B cell (primary cell): Measurements from ENCODE around the gene ADGRA3. TPM values are rescaled to one million over a fixed set of nuclear protein-coding genes. Genes with fewer than 3 reads are reported as not detected.

Source experiments
- ATAC-seq: fragments of 200-7000 bp; cut with Tn5 transposase; one replicate; pipeline ENCODE4 v1.10.0; 2021; ENCODE audit warnings: low read depth, mild to moderate bottlenecking, moderate number of reproducible peaks, moderate library complexity
- CTCF ChIA-PET: fragments of 350-600 bp; sonication (Branson Sonifier 250); formaldehyde crosslinking; loops from one replicate; lab custom pipeline; 2021; ENCODE audit warnings: antibody characterized with exemption, inconsistent platforms; lab: Charles Lee
- POLR2A ChIA-PET: fragments of 350-600 bp; sonication (Branson Sonifier 250); formaldehyde crosslinking; loops from one replicate; lab custom pipeline; 2021; ENCODE audit warnings: antibody characterized with exemption; lab: Charles Lee
- DNase-seq: peaks from one replicate; pipeline ENCODE4 v3.0.0; 2013
- H2AFZ ChIP-seq: 2 replicates; pipeline ENCODE4 v1.6.1; 2012; ENCODE audit warnings: mild to moderate bottlenecking, low read depth, low read length; ENCODE audit not compliant: insufficient read depth, poor library complexity, severe bottlenecking
- H3K27ac ChIP-seq, 2 donors: 1 replicate in 1 of 2; 2 replicates in 1 of 2; pipeline ENCODE4 v1.5.1; 2012 to 2013; ENCODE audit warnings: low read length in 2 of 2, mild to moderate bottlenecking in 2 of 2, moderate library complexity in 1 of 2
- H3K27me3 ChIP-seq, 4 experiments: fragments of 200-600 bp in 1 of 4; sonication (generic) in 1 of 4; replicated peaks in 1 of 4; 1 replicate in 2 of 4; 2 replicates in 2 of 4; pipeline versions ENCODE4 v1.6.1 to v1.7.0; 2013 to 2016; ENCODE audit warnings: low read length in 3 of 4, mild to moderate bottlenecking in 2 of 4, mixed read lengths in 1 of 4, moderate library complexity in 1 of 4; ENCODE audit not compliant: insufficient read depth in 4 of 4, control insufficient read depth in 3 of 4; ENCODE audit errors: control extremely low read depth in 1 of 4
- H3K36me3 ChIP-seq, 2 experiments: replicated peaks in 1 of 2; 1 replicate in 1 of 2; 2 replicates in 1 of 2; pipeline versions ENCODE4 v1.6.1 to v1.7.1; 2013; ENCODE audit warnings: low read length in 1 of 2; ENCODE audit not compliant: insufficient read depth in 2 of 2, control insufficient read depth in 1 of 2; ENCODE audit errors: control extremely low read depth in 1 of 2, extremely low read depth in 1 of 2
- H3K4me1 ChIP-seq, 2 donors: fragments of 200-600 bp in 1 of 2; sonication (generic) in 1 of 2; 1 replicate in 1 of 2; 2 replicates in 1 of 2; pipeline versions ENCODE4 v1.5.1 to v1.6.1; 2013 to 2017; ENCODE audit warnings: low read length in 2 of 2; ENCODE audit not compliant: control insufficient read depth in 2 of 2, insufficient read depth in 2 of 2
- H3K4me2 ChIP-seq: replicated peaks from 2 replicates; pipeline ENCODE3; 2012; ENCODE audit warnings: mild to moderate bottlenecking, low read depth, low read length; ENCODE audit not compliant: poor library complexity, severe bottlenecking
- H3K4me3 ChIP-seq, 5 experiments: fragments of 200-600 bp in 1 of 5; sonication (generic) in 1 of 5; 1 replicate in 3 of 5; 2 replicates in 2 of 5; pipeline versions ENCODE4 v1.5.1 to v1.7.0; 2011 to 2016; ENCODE audit warnings: low read length in 4 of 5, mild to moderate bottlenecking in 4 of 5, low read depth in 2 of 5, control low read depth in 1 of 5, moderate library complexity in 1 of 5; ENCODE audit not compliant: insufficient read depth in 1 of 5; ENCODE audit errors: control extremely low read depth in 1 of 5, extremely low read depth in 1 of 5
- H3K79me2 ChIP-seq: fragments of 200-600 bp; sonication (generic); one replicate; pipeline ENCODE4 v1.6.0; 2016; ENCODE audit warnings: low read length; ENCODE audit not compliant: control insufficient read depth, insufficient read depth
- H3K9ac ChIP-seq: fragments of 200-600 bp; sonication (generic); 2 replicates; pipeline ENCODE4 v1.6.1; 2017; ENCODE audit warnings: mild to moderate bottlenecking, low read length, moderate library complexity
- H3K9me3 ChIP-seq, 3 donors: one replicate each; pipeline versions ENCODE4 v1.6.1 to v1.7.1; 2013; ENCODE audit warnings: low read length in 2 of 3; ENCODE audit not compliant: control insufficient read depth in 2 of 3, insufficient read depth in 1 of 3; ENCODE audit errors: control extremely low read depth in 1 of 3
- H4K20me1 ChIP-seq: 2 replicates; pipeline ENCODE4 v1.6.0; 2012; ENCODE audit warnings: mild to moderate bottlenecking, low read length; ENCODE audit not compliant: insufficient read depth, control insufficient read depth, poor library complexity, severe bottlenecking
- H3K27ac Mint-ChIP-seq: one replicate; pipeline ENCODE4 v1.8.0; 2021; ENCODE audit warnings: mixed read lengths
- H3K27me3 Mint-ChIP-seq: one replicate; pipeline ENCODE4 v1.8.0; 2021; ENCODE audit warnings: mixed read lengths
- H3K4me1 Mint-ChIP-seq: one replicate; pipeline ENCODE4 v1.8.0; 2021; ENCODE audit warnings: mixed read lengths
- H3K4me3 Mint-ChIP-seq: one replicate; pipeline ENCODE4 v1.8.0; 2021; ENCODE audit warnings: mixed read lengths
- H3K9me3 Mint-ChIP-seq: one replicate; pipeline ENCODE4 v1.8.0; 2022; ENCODE audit warnings: mixed read lengths; ENCODE audit not compliant: insufficient read depth
- EZH2 ChIP-seq: IDR thresholded peaks from 2 replicates; pipeline ENCODE4 v1.6.1; 2012; ENCODE audit warnings: borderline replicate concordance, low read depth, mild to moderate bottlenecking, moderate library complexity, low read length; ENCODE audit not compliant: insufficient read depth, poor library complexity, severe bottlenecking
- WGBS: methylation state at CpG from one replicate; pipeline ENCODE4 v1.1.5; 2013; ENCODE audit warnings: missing lambda C conversion rate; ENCODE audit not compliant: insufficient coverage; 5-methylcytosine and 5-hydroxymethylcytosine counted together
- intact Hi-C: fragments of 100-400 bp; cut with micrococcal nuclease; formaldehyde crosslinking; loops from one replicate; pipeline ENCODE4 v1.10.0; 2022
- polyA plus RNA-seq: library from polyadenylated mRNA; depleted of rRNA; stranded (reverse); fragments of >200 nt; gene quantifications from 2 replicates; pipeline ENCODE4 v1.2.3, GENCODE V29; 2012
- total RNA-seq, 2 donors: library from RNA; stranded (reverse); fragments of 120-200 nt in 1 of 2; gene quantifications; 1 replicate in 1 of 2; 2 replicates in 1 of 2; pipeline versions ENCODE4 v1.2.3 to v1.2.4, GENCODE V29; 2013 to 2022
- TF ChIP-seq, protein P1 (sequence below): fragments of 200-600 bp; IDR thresholded peaks from one replicate; pipeline ENCODE4 v1.8.0; 2022; ENCODE audit warnings: antibody characterized with exemption, mild to moderate bottlenecking

The ADGRA3 gene
- total and polyA plus RNA-seq, 2 donors (not counting 1 experiment from before 2014, with no cell fraction given): 0.25 TPM; not detected in 1

DNA sequence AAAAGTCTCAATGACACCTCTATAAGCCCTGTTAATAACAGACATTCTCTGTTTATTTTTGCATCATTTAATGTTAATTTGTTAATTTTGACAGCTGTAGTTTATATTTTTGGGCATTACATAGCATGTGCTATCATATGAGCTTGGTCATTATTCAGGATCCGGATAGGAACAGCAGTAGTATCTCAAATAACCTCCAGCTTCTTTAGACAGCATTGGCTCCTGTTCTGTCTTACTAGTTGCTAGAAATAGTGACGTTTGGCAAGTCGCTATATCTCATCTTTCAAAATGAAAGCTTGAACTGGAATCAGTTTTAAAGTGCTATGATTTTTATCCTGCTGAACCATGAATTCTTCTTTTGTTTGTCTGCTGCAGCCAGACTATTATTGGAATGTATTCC lies 9.0 kb upstream of the ADGRA3 start:
- H3K4me3 ChIP-seq: no peak overlapping the region
- H3K4me2 ChIP-seq: no peak overlapping the region
- H3K9me3 ChIP-seq: no peaks in the 10 kb centered on the region
- H3K4me1 Mint-ChIP-seq: no peaks in the 10 kb centered on the region
- ATAC-seq (no peak), DNase-seq (no peak)
- H3K79me2 ChIP-seq: no peaks in the 10 kb centered on the region
- no peak overlapping the region for H2AFZ ChIP-seq
- no peak overlapping the region for H3K9ac ChIP-seq
- ChIA-PET POLR2A (no interaction called here), CTCF (no interaction called here)
- H3K4me1 ChIP-seq: no peaks in the 10 kb centered on the region
- H3K4me3 Mint-ChIP-seq: no peak overlapping the region
- H3K36me3 ChIP-seq: no peaks in the 10 kb centered on the region
- no peak overlapping the region for H3K27ac ChIP-seq
- TF ChIP-seq, protein P1, sequence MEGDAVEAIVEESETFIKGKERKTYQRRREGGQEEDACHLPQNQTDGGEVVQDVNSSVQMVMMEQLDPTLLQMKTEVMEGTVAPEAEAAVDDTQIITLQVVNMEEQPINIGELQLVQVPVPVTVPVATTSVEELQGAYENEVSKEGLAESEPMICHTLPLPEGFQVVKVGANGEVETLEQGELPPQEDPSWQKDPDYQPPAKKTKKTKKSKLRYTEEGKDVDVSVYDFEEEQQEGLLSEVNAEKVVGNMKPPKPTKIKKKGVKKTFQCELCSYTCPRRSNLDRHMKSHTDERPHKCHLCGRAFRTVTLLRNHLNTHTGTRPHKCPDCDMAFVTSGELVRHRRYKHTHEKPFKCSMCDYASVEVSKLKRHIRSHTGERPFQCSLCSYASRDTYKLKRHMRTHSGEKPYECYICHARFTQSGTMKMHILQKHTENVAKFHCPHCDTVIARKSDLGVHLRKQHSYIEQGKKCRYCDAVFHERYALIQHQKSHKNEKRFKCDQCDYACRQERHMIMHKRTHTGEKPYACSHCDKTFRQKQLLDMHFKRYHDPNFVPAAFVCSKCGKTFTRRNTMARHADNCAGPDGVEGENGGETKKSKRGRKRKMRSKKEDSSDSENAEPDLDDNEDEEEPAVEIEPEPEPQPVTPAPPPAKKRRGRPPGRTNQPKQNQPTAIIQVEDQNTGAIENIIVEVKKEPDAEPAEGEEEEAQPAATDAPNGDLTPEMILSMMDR: no peak
- no peak for TF ChIP-seq EZH2
- H3K27ac Mint-ChIP-seq: no peak overlapping the region
- intact Hi-C loops: no loop called here
- 100% methylated on average over 1 of the region's 3 CpGs for WGBS
- H3K27me3 ChIP-seq: no peaks in the 10 kb centered on the region
- H3K27me3 Mint-ChIP-seq: no peaks in the 10 kb centered on the region
- H4K20me1 ChIP-seq: no peaks in the 10 kb centered on the region
- no peaks in the 10 kb centered on the region for H3K9me3 Mint-ChIP-seq

DNA sequence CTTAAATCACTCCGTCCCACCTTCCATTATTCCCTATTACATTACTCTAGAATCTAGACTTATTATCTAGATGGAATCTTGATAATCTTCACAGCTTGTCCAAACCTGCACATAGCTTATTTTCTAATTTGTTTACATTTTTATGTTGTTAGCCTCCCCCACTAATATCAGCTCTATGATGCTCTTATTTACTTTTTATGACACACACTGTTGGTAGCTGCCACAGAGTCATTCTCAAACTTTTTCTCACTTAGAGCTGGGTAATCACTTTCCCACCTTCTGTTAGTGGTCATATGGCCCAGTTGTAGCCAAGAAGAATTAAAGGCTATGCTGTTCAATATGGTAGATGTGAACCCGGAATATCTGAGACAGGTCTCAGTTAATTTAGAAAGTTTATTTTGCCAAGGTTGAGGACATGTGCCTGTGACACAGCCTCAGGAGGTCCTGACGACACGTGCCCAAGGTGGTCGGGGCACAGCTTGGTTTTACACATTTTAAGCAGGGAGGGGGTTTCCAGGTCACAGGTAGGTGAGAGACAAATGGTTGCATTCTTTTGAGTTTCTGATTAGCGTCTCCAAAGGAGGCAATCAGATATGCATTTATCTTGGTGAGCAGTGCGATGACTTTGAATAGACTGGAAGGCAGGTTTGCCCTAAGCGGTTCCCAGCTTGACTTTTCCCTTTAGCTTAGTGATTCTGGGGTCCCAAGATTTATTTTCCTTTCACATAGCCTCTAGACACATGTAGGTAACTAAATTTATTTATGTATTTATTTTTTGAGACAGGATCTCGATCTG lies 7.0 kb upstream of the ADGRA3 start:
- Histone ChIP-seq H3K4me3 (no peak overlapping the region), H3K9ac (no peak overlapping the region), H3K36me3 (no peaks in the 10 kb centered on the region), H3K4me1 (no peaks in the 10 kb centered on the region), H2AFZ (no peak overlapping the region), H3K4me2 (no peak overlapping the region), H4K20me1 (no peaks in the 10 kb centered on the region), H3K79me2 (no peaks in the 10 kb centered on the region), H3K9me3 (no peaks in the 10 kb centered on the region), H3K27ac (no peak overlapping the region), H3K27me3 (peaks cover 0 to 4% (median 0%) of the 10 kb centered on the region in 4 experiments)
- DNase-seq: no peak
- 95% methylated on average over 6 of the region's 9 CpGs for WGBS
- Mint-ChIP-seq H3K4me1 (no peaks in the 10 kb centered on the region), H3K4me3 (no peak overlapping the region), H3K27ac (no peak overlapping the region), H3K27me3 (peaks cover 4% of the 10 kb centered on the region), H3K9me3 (no peaks in the 10 kb centered on the region)
- intact Hi-C loops: no loop called here
- CTCF ChIA-PET: no interaction called here
- no peak for ATAC-seq
- TF ChIP-seq, protein P1: no peak
- no peak for TF ChIP-seq EZH2
- POLR2A ChIA-PET: no interaction called here
